Measurements from ENCODE around the gene MTHFD1. TPM values are rescaled to one million over a fixed set of nuclear protein-coding genes. Genes with fewer than 3 reads are reported as not detected.

Gene MTHFD1
- total and polyA plus RNA-seq, 2 of the 4 experiments (the other 2 are of a cell fraction): 32.2 to 64.9 TPM

GRCh38 chr14:64407329-64407728, 19.2 kb downstream of the MTHFD1 start:
- POLR2A ChIA-PET (ENCODE audit: unreplicated experiment): no interaction called here
- H3K4ac ChIP-seq (ENCODE audit: low read depth, low read length): no peak overlapping the region
- H2BK120ac ChIP-seq (ENCODE audit: low read depth, low read length): no peak overlapping the region
- no peak overlapping the region for H3K4me2 ChIP-seq (ENCODE audit: low read depth, low read length)
- no peak overlapping the region for H2BK20ac ChIP-seq (ENCODE audit: low read depth, low read length)
- no peaks in the 10 kb centered on the region for H3K27me3 ChIP-seq (ENCODE audit: control insufficient read depth, insufficient read depth, low read length)
- H4K8ac ChIP-seq (ENCODE audit: low read depth in 2 of 2, low read length in 2 of 2): no peak overlapping the region
- dilution Hi-C loops (cut with HindIII; ENCODE audit: low sequenced_read_pairs, unreplicated experiment): no loop called here
- WGBS, 2 experiments (ENCODE audit: extremely low coverage in 2 of 2, insufficient read length in 1 of 2): no CpG with 5 or more reads among the region's 2 CpGs
- H2BK5ac ChIP-seq (ENCODE audit: low read depth, low read length, poor library complexity, severe bottlenecking): no peak overlapping the region
- TF ChIP-seq CEBPB (IDR thresholded peaks at IDR 0.05; ENCODE audit: low read depth, low read length): no peak
- no peak for TF ChIP-seq MXI1 (IDR thresholded peaks at IDR 0.05; ENCODE audit: borderline replicate concordance, low read depth, low read length)
- TF ChIP-seq CHD1 (IDR thresholded peaks at IDR 0.05; ENCODE audit: low read depth, low read length): no peak
- TF ChIP-seq RAD21 (IDR thresholded peaks at IDR 0.05; ENCODE audit: low read length): no peak
- no peak for TF ChIP-seq SMC3 (IDR thresholded peaks at IDR 0.05; ENCODE audit: low read depth, low read length)
- TF ChIP-seq CTCF (conservative IDR thresholded peaks at IDR 0.05; ENCODE audit: low read depth, low read length): no peak
- TF ChIP-seq RFX5 (IDR thresholded peaks at IDR 0.05; ENCODE audit: low read depth, low read length): no peak
- TF ChIP-seq BHLHE40 (IDR thresholded peaks at IDR 0.05; ENCODE audit: low read depth, low read length): no peak
- TF ChIP-seq MAZ (IDR thresholded peaks at IDR 0.05; ENCODE audit: borderline replicate concordance, low read depth, low read length): no peak
- no peak for TF ChIP-seq POLR2A (IDR thresholded peaks at IDR 0.05; ENCODE audit: low read depth, low read length)
- TF ChIP-seq NFE2L2 (IDR thresholded peaks at IDR 0.05; ENCODE audit: low read depth, low read length): no peak
- TF ChIP-seq ELK1 (IDR thresholded peaks at IDR 0.05; ENCODE audit: borderline replicate concordance, low read depth, low read length): no peak
- no peak for TF ChIP-seq MAFK (IDR thresholded peaks at IDR 0.05; ENCODE audit: low read depth, low read length)
- no peak for TF ChIP-seq RCOR1 (IDR thresholded peaks at IDR 0.05; ENCODE audit: insufficient replicate concordance, low read length)
- no peak for TF ChIP-seq FOS (IDR thresholded peaks at IDR 0.05; ENCODE audit: low read depth, low read length)
- no peak for TF ChIP-seq USF2 (IDR thresholded peaks at IDR 0.05; ENCODE audit: low read depth, low read length)
- BruUV-seq (replicated peaks): no TSS peak
- intact Hi-C loops (cut with micrococcal nuclease): no loop called here
- H2AK5ac ChIP-seq (ENCODE audit: low read depth, low read length): no peak overlapping the region
- no peak overlapping the region for H2BK15ac ChIP-seq (ENCODE audit: low read depth, low read length)
- no peaks in the 10 kb centered on the region; the same call in 1 of the 2 replicates for H3K9me1 ChIP-seq (ENCODE audit: insufficient read depth, low read length)
- H2AK9ac ChIP-seq (replicated peaks; ENCODE audit: low read depth, low read length, poor library complexity): no peak overlapping the region
- H3K23ac ChIP-seq (ENCODE audit: low read depth, low read length): no peak overlapping the region
- no peaks in the 10 kb centered on the region for H3K4me1 ChIP-seq (ENCODE audit: control insufficient read depth, insufficient read depth, low read length)
- no peak overlapping the region for H2AFZ ChIP-seq (replicated peaks; ENCODE audit: low read length, poor library complexity)
- no peak overlapping the region for H4K5ac ChIP-seq (ENCODE audit: low read depth, low read length)
- no peak overlapping the region for H3K56ac ChIP-seq (ENCODE audit: extremely low read depth, insufficient read depth, low read length)
- no peaks in the 10 kb centered on the region for H3K9me3 ChIP-seq (ENCODE audit: control insufficient read depth, insufficient read depth, low read length)
- no peak overlapping the region for H3K14ac ChIP-seq (replicated peaks; ENCODE audit: low read depth, low read length)
- in situ Hi-C loops (cut with MboI; ENCODE audit: low sequenced_read_pairs): no loop called here
- no peak overlapping the region for H3K18ac ChIP-seq (ENCODE audit: low read depth, low read length)
- CTCF ChIA-PET: interaction anchor here (0.6 kb wide), 2 partner anchors 20 to 24 kb away, joined by 3 to 5 read pairs; no protein-coding TSS in a partner anchor
- H3K9ac ChIP-seq (ENCODE audit: low read depth, low read length): no peak overlapping the region
- peaks cover 2% of the 10 kb centered on the region; the same call in 1 of the 2 replicates for H3K36me3 ChIP-seq (ENCODE audit: control insufficient read depth, insufficient read depth, low read length)
- H3K27ac ChIP-seq (ENCODE audit: insufficient read depth, low read length): no peak overlapping the region
- peaks cover 0 to 10% of the 10 kb centered on the region in 2 experiments; a peak in 3 of 4 replicates for H3K79me1 ChIP-seq (ENCODE audit: low read depth in 1 of 2, low read length in 2 of 2)
- no peak for DNase-seq
- ATAC-seq (ENCODE audit: low read depth): no peak
- H4K20me1 ChIP-seq (ENCODE audit: insufficient read depth, low read length): no peaks in the 10 kb centered on the region
- H4K91ac ChIP-seq (ENCODE audit: insufficient read depth, low read depth, low read length): no peak overlapping the region
- H3K4me3 ChIP-seq (ENCODE audit: insufficient read depth, low read depth, low read length): no peak overlapping the region

Measured in IMR-90 (cell line).